NCI-H526 (cell line): ENCODE data around the gene EEFSEC.

ENCODE experiments used
- DNase-seq, 2 experiments: peaks; one replicate each; lab custom pipeline; 2025; lab: John Stamatoyannopoulos, UW

Gene EEFSEC

DNA sequence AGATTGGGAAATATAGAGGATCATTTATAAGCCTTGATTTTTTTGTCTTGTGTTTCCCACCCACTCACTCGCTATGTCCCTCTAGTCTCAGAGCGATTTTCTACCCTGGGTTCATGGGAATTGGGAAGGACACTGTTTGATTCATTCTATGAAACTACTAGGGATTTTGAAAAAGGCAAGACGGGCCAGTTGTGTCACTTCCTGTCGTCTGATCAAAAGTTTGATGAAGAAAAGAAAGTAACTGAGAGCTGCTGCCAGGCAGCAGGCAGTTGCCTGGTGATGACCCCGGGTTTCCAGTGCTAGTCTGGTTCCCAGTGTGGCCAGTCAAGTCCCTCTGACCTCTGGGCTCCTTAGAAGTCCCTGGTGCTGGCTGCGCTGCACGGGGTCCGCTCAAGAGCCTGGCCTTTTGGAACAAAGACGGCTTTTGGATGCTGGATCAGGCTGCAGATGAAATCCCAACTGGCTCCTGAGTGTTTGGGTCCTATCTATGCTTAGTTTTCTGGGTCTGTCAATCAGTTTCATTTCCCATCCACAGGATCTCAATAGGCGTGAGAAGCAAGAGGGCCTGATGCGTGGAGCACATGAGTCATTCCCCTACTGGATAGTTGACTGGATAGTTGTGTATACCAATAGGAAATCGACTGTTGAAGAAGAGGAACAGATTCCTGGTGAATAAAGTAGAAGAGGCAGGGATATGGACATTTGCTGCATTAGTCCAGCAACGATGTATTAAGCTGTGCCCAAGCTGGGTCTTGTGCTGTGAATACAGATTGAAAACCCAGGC is 89.7 kb downstream of the EEFSEC start:
- no peak for DNase-seq

DNA sequence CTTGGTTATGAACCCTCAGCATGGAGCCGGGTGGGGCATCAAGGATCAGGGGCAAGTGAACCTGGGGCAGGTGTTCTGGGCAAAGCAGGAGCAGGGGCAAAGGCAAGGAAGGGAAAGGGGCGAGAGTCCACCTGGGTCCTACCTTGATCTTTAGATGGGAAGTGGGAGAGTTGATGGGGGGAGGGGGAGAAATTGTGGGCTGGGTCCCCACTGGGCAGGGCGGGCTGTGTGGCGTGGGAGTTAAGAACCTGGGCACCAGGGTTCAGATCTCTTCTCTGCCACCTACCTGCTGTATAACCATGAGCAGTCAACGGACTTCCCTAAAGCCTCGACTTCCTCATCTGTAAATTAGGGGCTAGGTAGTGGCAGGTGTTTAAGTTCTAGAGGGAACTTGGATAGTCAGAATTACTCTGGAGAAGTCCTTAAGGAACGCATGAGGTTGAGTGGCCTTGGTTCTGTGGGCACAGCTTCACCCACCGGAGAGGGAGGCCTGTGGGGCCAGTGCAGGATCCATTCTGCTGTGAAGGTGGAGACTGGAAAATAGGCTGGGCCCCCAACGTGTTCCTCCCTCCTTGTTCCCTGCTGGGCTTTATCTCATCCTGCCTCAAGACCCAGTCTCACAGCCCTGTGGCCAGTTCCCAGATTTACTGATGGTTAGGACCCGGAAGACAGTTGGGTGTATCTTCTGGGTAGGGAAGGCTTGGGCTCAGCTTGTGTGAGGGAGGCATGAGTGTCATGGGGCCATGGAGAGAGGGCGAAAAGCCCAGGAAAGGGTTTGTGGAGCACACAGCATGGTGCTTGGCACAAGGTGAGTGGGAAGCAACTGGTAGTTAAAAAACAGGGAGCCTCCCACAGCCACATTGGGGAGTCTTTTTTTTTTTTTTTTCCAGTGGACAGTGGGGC is 90.6 kb downstream of the EEFSEC start:
- DNase-seq, result no peak

DNA sequence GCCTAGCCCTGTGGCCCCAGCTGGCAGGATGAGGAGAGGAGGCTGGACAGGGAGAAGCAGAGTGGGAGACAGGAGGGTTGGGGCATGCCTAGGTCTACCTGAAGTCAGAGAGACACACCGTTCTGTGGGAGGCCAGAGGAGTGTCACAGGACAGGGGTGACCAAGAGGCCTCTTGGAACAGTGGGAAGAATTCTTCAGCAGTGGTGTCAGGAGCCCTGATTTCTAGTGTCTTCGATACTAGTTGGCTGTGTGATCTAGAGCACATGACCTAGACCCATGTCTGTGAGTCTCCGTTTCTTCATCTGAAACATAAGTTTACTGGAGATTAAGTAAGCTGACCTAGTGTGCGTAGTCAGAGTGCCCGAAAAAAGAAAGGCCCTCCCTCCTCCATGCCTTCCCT is 92.2 kb downstream of the EEFSEC start:
- no peak for DNase-seq

DNA sequence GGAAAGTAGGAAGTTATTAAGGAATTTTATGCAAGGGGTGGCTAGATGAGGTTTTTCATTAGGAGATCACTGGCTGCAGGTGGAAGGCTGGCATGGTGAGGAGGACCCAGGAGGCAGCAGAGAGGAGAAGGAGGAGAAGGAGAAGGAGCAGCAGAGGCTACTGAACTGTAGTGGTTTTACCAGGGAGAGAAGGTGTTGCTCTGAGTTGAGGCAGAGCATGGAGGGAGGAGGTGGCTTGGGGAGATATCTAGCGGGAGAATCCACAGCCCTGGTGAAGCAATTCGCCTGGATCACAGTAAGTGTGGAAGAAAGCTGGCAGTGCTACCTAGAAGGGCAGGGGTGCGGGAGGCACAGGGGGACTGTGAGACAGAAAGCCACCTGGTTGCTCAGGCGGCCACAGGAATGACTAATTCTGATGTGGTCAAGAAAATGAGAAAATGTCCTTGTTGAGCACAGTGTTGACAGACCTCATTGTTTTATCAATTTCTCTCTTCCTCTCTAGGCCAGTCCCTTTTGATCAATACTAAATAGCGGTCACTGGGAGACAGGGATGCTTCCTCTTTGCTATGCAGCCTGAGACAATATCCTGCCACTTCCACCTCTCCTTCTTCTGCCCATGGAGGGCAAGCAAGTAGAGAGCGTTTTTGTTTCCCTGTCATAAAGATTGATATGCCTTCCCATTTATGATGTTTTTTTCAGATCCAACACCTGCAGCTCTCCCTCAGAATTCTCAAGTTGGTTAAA is 94.6 kb downstream of the EEFSEC start:
- DNase-seq, result no peak

- DNase-seq, result no peak
Measured at GRCh38 chr3:128252083-128252482, 98.8 kb downstream of the EEFSEC start.

- DNase-seq, result no peak
Measured at GRCh38 chr3:128253150-128253549, 99.9 kb downstream of the EEFSEC start.

DNA sequence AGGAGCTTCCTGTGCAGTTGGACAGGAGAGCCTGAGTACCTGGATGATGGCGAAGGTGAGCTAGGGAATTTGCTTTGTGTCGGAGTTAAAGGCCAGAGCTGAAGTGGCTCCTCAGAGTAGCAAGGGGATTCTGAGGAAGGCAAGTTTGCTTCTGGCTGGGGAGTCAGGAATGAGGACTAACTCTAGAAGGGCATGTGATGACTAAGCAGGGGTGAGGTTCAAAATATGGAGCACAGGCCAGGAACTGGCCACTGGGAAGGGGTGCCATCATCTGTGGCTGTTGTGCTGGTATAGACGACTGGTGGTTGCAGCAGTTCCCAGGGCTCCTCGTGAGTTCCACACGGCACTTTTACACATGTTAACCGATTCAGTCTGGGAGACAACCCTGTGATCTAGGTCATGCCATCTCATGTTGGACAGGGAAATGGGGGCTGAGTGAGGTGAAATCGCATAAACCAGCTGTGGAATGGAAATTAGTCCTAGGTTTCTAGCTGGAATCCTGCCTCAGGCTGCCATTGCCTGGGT is 100.8 kb downstream of the EEFSEC start:
- no peak for DNase-seq

DNA sequence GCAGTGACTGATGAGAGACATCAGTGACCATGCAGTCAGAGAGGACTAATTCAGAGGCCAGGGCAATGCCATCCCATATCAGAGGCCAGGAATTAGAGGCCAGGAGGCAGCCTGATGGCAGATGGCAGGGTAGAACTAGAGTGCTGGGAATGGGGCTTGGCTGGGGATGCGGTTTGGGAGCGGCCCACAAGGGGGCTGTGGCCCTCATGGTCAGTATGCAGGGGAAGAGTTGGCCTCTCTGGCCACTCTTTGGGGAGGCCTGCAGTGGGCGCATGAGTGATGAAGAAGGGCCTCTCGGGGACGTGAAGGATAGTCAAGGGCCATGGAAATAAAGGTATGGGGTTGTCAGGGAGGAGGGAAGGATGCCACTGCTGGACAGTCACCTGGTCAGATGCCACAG is 101.7 kb downstream of the EEFSEC start:
- no peak for DNase-seq

GRCh38 chr3:128256131-128256530 is 102.8 kb downstream of the EEFSEC start:
- no peak for DNase-seq

GRCh38 chr3:128257632-128258031 is 104.4 kb downstream of the EEFSEC start:
- no peak for DNase-seq

GRCh38 chr3:128260275-128260674 is 107.0 kb downstream of the EEFSEC start:
- DNase-seq, result no peak

DNA sequence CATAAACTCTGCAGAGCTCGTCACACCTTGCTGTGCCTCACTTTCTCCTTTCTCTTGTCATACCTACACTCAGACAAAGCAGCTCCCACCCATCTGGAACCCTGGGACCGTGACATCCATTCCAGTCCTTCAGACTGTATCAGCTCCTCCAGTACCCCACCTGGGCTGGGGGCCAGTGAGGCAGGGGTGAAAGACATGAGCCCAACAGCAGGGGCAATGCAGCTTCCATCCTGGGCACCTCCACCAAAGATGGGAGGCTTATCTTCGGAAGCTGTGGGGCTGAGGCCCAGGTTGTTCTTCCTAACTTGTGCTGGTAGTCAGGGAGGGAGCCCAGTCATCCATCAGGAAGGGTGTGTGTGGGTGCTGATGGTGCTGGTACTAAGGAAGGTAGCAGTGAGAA is 109.2 kb downstream of the EEFSEC start:
- DNase-seq, result no peak

DNA sequence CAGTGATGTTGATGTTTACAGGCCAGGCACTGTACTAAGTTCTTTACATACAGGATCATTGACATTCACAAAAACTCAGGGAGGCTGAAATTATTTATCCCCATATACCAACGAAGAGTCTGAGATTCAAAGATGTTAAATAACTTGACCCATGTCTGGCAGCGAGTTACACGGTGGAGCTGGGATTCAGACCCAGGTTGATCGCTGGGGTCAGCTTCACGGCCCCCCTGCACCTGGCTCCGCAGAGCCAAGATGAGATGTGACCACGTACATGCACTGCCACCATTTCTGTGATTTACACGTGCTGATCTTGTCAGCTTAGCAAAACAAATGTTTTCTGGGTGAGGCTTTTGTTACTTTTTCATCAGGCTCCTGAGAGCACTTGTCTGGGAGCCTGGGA is 109.8 kb downstream of the EEFSEC start:
- no peak for DNase-seq

DNA sequence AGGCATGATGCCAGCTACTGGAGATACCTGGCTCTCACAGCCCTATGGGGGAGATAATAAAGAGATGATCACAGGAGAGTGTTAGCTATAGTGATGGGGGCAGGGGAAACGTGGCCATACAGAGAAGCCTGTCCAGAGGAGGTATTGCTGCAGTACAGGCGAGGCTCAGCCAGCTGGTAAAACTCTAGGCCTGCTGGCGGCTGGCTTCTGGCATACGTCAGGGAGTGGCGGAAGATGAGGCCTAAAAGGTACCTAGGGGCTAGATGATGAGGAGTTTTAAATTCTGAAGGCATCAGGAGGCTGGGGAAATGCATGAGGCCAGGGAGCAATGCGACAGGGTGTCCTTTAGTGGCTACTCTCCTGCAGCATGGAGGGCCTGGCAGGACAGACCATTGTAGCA is 110.7 kb downstream of the EEFSEC start:
- DNase-seq, result no peak

DNA sequence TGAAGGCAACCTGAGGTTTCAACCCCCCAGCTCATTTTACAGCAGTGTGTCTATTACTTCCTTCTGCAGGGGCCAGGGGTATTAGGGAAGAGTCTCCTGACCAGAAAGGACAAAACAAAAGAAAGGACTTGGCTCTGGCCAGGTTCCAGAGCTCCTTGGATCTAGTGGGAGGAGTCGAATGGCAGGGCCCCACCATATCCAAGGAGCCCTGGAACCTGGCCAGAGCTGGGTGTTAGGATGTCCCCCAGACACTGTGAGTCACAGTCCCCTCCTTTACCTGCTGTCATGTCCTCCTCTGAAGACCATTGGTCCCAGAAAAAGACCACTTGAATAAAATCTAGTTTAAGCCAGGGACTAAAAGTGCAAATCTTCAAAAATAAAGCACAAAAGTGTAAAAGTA is 113.2 kb downstream of the EEFSEC start:
- DNase-seq, result no peak

GRCh38 chr3:128267541-128267940 is 114.3 kb downstream of the EEFSEC start:
- no peak for DNase-seq

- no peak for DNase-seq
Measured at GRCh38 chr3:128269006-128269775, 115.9 kb downstream of the EEFSEC start.

DNA sequence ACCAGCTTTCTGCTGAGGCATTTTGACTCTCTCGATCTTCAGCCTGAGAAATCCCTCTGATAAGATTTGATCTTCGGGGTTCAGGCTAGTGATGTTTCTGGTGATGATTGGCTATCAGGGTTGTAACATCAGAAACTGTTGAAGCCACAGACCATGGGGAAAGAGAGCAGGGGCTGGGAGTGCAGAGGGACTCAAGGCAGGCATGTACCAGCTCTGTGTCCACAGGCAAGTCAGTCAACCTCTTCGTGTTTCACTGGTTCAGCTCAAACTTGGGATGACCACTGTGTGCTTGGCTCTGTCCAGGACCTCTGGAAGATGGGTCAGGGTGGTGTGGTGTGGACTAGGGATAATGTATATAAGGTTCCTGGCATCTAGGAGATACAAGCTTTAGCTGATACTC is 116.5 kb downstream of the EEFSEC start:
- DNase-seq, result no peak

DNA sequence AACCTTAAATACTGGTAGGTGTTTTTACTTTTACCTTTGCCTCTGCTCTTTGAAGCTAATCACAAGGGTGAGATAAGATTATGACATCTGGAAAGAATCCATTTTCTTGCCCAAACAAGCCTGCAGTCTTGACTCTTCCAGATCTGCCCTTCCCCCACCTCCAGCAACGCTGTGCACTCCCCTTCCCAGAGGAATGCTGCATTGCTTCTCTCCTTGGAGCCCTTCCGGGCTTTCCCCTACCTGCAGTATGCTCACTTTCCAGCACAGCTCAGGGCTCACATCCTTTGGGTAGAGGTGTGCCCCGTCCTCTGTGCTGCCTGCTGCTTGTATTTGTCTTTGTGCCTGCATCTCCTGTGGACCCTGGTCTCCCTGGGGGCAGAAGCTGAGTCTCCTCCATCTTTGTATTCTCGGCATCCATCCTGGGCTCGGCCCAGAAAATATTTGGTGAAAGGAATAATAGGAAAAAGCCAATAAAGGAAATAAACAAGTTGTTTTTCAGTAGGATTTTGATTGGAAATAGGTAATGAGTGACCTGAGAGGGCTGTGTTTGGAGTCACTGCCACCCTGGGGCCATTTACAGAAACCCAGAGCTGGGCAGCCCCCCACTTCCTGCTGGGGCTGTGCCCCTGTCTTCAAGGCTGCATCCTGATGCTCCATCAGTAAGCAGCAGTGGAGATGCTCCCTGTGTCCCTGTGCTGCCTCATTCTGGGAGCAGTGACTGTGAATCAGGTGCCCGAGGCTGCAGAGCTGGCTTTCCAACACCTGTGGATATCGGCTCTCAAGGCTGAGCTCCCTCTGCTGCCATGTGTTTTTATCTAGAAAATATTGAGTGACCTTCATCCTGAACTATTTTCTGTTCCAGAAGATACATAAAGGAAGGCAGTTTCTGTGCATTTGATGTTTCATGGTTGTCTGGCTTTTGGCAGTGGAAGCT is 117.5 kb downstream of the EEFSEC start:
- DNase-seq, result no peak
